HCT116 (cell line): Measurements from ENCODE around the gene MCM9. TPM values are rescaled to one million over a fixed set of nuclear protein-coding genes. Genes with fewer than 3 reads are reported as not detected.

Experiments used
- ATAC-seq: fragments of 200-7000 bp; cut with Tn5 transposase; 2 replicates; pipeline ENCODE4 v1.9.1; 2020; ENCODE audit warnings: mild to moderate bottlenecking, moderate library complexity
- BruUV-seq: library from RNA; stranded (reverse); fragments of 400-500 nt; replicated peaks from 2 replicates; lab custom pipeline; 2021; lab: Mats Ljungman, UMichigan
- CTCF ChIA-PET: fragments of 300-600 bp; sonication (Branson Sonifier 250); formaldehyde crosslinking; loops from one replicate; lab custom pipeline; 2021; ENCODE audit warnings: antibody characterized with exemption; lab: Charles Lee
- POLR2A ChIA-PET: fragments of 300-600, 350-600 bp; sonication (Branson Sonifier 250); formaldehyde crosslinking; loops from one replicate; lab custom pipeline; 2021; ENCODE audit warnings: antibody characterized with exemption; lab: Charles Lee
- RAD21 ChIA-PET, 2 experiments: fragments of 300-600 bp; sonication (Branson Sonifier 250); formaldehyde crosslinking; loops; one replicate each; lab custom pipeline; 2023; ENCODE audit warnings: low total read pairs in 2 of 2; ENCODE audit not compliant: uncharacterized antibody in 2 of 2, unreplicated experiment in 2 of 2, low non-redundant PET in 1 of 2; lab: Charles Lee
- DNase-seq: peaks from one replicate; pipeline ENCODE4 v3.0.0-alpha.2; 2010; ENCODE audit warnings: low read depth, low spot score
- H2AFZ ChIP-seq: fragments of 200-600 bp; shearing (Covaris generic), sonication (generic); 2 replicates; pipeline ENCODE4 v1.6.1; 2017; ENCODE audit warnings: low read depth, mixed run types, mixed read lengths, antibody characterized with exemption, low read length; ENCODE audit not compliant: poor library complexity, severe bottlenecking
- H3K27ac ChIP-seq: 2 replicates; pipeline ENCODE4 v1.5.1; 2012; ENCODE audit warnings: low read depth, low read length
- H3K27me3 ChIP-seq: fragments of 200-600 bp; sonication (generic); 2 replicates; pipeline ENCODE4 v1.6.1; 2016; ENCODE audit warnings: mixed run types, low read length, mixed read lengths; ENCODE audit not compliant: insufficient read depth
- H3K36me3 ChIP-seq, 2 experiments: fragments of 200-500 bp in 1 of 2; fragments of 200-600 bp in 1 of 2; sonication (Bioruptor generic) in 1 of 2; sonication (generic) in 1 of 2; 2 replicates each; pipeline versions ENCODE4 v1.5.1 to v1.6.1; 2014 to 2016; ENCODE audit warnings: low read length in 2 of 2, inconsistent platforms in 1 of 2, mixed read lengths in 1 of 2, mixed run types in 1 of 2; ENCODE audit not compliant: insufficient read depth in 2 of 2, control insufficient read depth in 1 of 2
- H3K4me1 ChIP-seq, 2 experiments: fragments of 200-600 bp in 1 of 2; sonication (generic) in 1 of 2; 2 replicates each; pipeline versions ENCODE4 v1.5.1 to v1.6.1; 2012 to 2017; ENCODE audit warnings: low read length in 2 of 2, inconsistent platforms in 1 of 2, mild to moderate bottlenecking in 1 of 2, mixed read lengths in 1 of 2, mixed run types in 1 of 2, moderate library complexity in 1 of 2; ENCODE audit not compliant: insufficient read depth in 2 of 2, control insufficient read depth in 1 of 2
- H3K4me2 ChIP-seq: fragments of 200-600 bp; sonication (generic); 2 replicates; pipeline ENCODE4 v1.6.1; 2017; ENCODE audit warnings: mixed run types, low read length, mixed read lengths
- H3K4me3 ChIP-seq, 2 experiments: fragments of 200-600 bp in 1 of 2; sonication (generic) in 1 of 2; replicated peaks in 1 of 2; 2 replicates each; pipeline ENCODE4 v1.5.1; 2011 to 2016; ENCODE audit warnings: low read length in 2 of 2, control low read depth in 1 of 2, low read depth in 1 of 2, mild to moderate bottlenecking in 1 of 2, mixed read lengths in 1 of 2, mixed run types in 1 of 2
- H3K79me2 ChIP-seq: fragments of 200-600 bp; sonication (generic); 2 replicates; pipeline ENCODE4 v1.6.1; 2017; ENCODE audit warnings: mild to moderate bottlenecking, mixed run types, low read length, moderate library complexity, mixed read lengths; ENCODE audit not compliant: insufficient read depth
- H3K9ac ChIP-seq: fragments of 200-600 bp; sonication (generic); 2 replicates; pipeline ENCODE4 v1.6.1; 2016; ENCODE audit warnings: low read length, mixed read lengths
- H3K9me2 ChIP-seq: fragments of 200-600 bp; sonication (generic), shearing (Covaris generic); 2 replicates; pipeline ENCODE4 v1.6.1; 2017; ENCODE audit warnings: mixed run types, mild to moderate bottlenecking, moderate library complexity; ENCODE audit not compliant: insufficient read depth
- H3K9me3 ChIP-seq, 2 experiments: fragments of 200-500 bp in 1 of 2; fragments of 200-600 bp in 1 of 2; sonication (Bioruptor generic) in 1 of 2; sonication (generic) in 1 of 2; 2 replicates each; pipeline ENCODE4 v1.6.1; 2014 to 2017; ENCODE audit warnings: low read length in 2 of 2, mixed read lengths in 2 of 2, inconsistent platforms in 1 of 2, low read depth in 1 of 2, mild to moderate bottlenecking in 1 of 2, mixed run types in 1 of 2, moderate library complexity in 1 of 2; ENCODE audit not compliant: control insufficient read depth in 1 of 2, insufficient read depth in 1 of 2
- H4K20me1 ChIP-seq: fragments of 200-600 bp; sonication (generic), shearing (Covaris generic); 2 replicates; pipeline ENCODE4 v1.6.1; 2017; ENCODE audit warnings: mixed run types, mild to moderate bottlenecking, moderate library complexity; ENCODE audit not compliant: insufficient read depth
- CEBPB ChIP-seq: IDR thresholded peaks from 2 replicates; pipeline ENCODE4 v1.6.1; 2012; ENCODE audit warnings: low read depth
- EGR1 ChIP-seq: IDR thresholded peaks from 2 replicates; pipeline ENCODE4 v1.6.1; 2012; ENCODE audit warnings: low read depth
- ELF1 ChIP-seq: IDR thresholded peaks from 2 replicates; pipeline ENCODE4 v1.6.1; 2012; ENCODE audit warnings: low read depth, borderline replicate concordance
- EZH2phosphoT487 ChIP-seq: fragments of 200-600 bp; IDR thresholded peaks from 2 replicates; pipeline ENCODE4 v1.6.1; 2018; ENCODE audit warnings: antibody characterized with exemption, borderline replicate concordance
- FOSL1 ChIP-seq: IDR thresholded peaks from 2 replicates; pipeline ENCODE4 v1.6.1; 2012; ENCODE audit warnings: low read depth
- JUND ChIP-seq: IDR thresholded peaks from 2 replicates; pipeline ENCODE4 v1.6.1; 2012
- RAD21 ChIP-seq: IDR thresholded peaks from 2 replicates; pipeline ENCODE4 v1.6.1; 2012; ENCODE audit warnings: low read depth, mild to moderate bottlenecking
- SP1 ChIP-seq: IDR thresholded peaks from 2 replicates; pipeline ENCODE4 v1.6.1; 2012; ENCODE audit warnings: low read depth
- SRF ChIP-seq: IDR thresholded peaks from 2 replicates; pipeline ENCODE4 v1.6.1; 2012; ENCODE audit warnings: low read depth
- ZFX ChIP-seq: fragments of 450-650 bp; IDR thresholded peaks from 2 replicates; pipeline ENCODE4 v1.6.1; 2017
- intact Hi-C: fragments of 100-400 bp; cut with micrococcal nuclease; formaldehyde crosslinking; loops from 2 replicates; pipeline ENCODE4 v1.10.0; 2022
- total RNA-seq: library from RNA; stranded (reverse); gene quantifications from one replicate; pipeline ENCODE4 v1.2.1, GENCODE V29; 2021; ENCODE audit not compliant: unreplicated experiment
- TF ChIP-seq, protein P1 (sequence below): IDR thresholded peaks from 2 replicates; pipeline ENCODE4 v1.6.1; 2012
- TF ChIP-seq, protein P2 (sequence below): IDR thresholded peaks from 2 replicates; pipeline ENCODE4 v1.6.1; 2012; ENCODE audit warnings: low read depth

MCM9 gene
- total RNA-seq, 1 experiment from 2014 or later = 13.6 TPM

DNA sequence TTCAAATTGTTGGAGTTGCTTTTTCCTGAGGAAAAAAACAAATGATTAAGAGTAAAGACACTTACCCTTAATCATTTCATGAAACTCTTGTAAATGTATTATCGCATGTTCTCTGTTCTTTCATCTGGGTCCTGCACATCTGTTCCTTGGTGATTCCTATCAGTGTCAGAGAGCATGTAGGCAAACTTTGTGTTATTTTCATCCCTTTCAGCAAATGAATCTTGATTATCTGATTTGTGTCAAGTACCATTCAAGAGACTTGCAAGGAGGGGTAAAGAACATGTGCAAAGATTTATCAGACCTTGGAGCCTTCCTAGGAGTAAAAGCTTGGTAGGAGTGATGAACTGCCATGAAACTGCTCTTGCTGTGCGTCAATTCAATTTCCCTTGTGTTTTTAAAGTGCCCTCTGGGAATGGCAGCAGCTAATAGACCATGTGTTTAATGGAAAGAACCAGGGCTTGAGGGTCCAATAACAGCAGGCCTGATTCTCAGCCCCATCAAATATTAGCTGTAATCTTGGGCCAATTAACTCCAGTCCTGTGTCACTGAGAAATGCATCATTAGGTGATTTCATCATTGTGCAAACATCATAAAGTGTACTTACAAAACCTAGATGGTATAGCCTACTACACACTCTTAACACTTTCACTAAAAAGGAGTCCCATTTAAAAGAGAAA, 164.7 kb downstream of the MCM9 start:
- ChIA-PET RAD21 (no interaction called here), POLR2A (interaction anchor here (0.7 kb wide), 1 partner anchor 9 kb away, joined by 3 read pairs; no protein-coding TSS in a partner anchor), CTCF (interaction anchor here (0.6 kb wide), 1 partner anchor 9 kb away, joined by 3 read pairs; no protein-coding TSS in a partner anchor)
- H3K27me3 ChIP-seq = no peaks in the 10 kb centered on the region
- ATAC-seq = no peak
- no peaks in the 10 kb centered on the region for H3K79me2 ChIP-seq
- no peak overlapping the region for H2AFZ ChIP-seq
- no peak overlapping the region for H3K4me2 ChIP-seq
- H3K4me3 ChIP-seq = no peak overlapping the region
- intact Hi-C loops = no loop called here
- no peak for TF ChIP-seq JUND
- TF ChIP-seq SP1 = no peak
- TF ChIP-seq EZH2phosphoT487 = no peak
- no peak for TF ChIP-seq CEBPB
- TF ChIP-seq, protein P1, sequence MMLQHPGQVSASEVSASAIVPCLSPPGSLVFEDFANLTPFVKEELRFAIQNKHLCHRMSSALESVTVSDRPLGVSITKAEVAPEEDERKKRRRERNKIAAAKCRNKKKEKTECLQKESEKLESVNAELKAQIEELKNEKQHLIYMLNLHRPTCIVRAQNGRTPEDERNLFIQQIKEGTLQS = no peak
- H3K9me2 ChIP-seq = no peaks in the 10 kb centered on the region
- H3K9me3 ChIP-seq = no peaks in the 10 kb centered on the region
- no peaks in the 10 kb centered on the region for H3K36me3 ChIP-seq
- no peak for DNase-seq
- no TSS peak for BruUV-seq
- H3K27ac ChIP-seq = no peak overlapping the region
- H3K9ac ChIP-seq = no peak overlapping the region
- no peaks in the 10 kb centered on the region for H4K20me1 ChIP-seq
- H3K4me1 ChIP-seq = no peaks in the 10 kb centered on the region

DNA sequence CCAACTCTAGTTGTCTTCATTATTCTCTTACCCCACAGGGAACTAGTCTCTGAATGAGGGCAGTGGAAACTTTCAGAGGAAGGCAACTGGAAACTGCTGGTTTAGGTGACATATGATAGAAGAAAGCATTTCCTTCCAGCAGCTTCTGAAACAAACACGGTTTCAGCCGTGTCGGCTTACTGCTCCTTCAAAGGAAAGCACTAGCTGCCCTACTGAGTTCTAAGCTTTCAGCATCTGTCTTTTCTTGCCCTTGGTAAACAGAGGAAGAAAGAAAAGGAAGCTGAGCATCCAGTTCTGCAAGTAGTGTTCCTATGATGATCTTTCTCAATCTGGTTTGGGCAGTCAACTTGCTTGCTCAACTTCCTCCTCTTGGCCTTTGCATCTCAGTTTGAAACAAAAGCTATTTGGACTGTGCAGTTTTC, 166.0 kb downstream of the MCM9 start:
- Histone ChIP-seq H3K9ac (no peak overlapping the region), H3K9me2 (no peaks in the 10 kb centered on the region), H3K4me2 (no peak overlapping the region), H3K27ac (no peak overlapping the region), H4K20me1 (no peaks in the 10 kb centered on the region), H3K4me1 (no peaks in the 10 kb centered on the region), H3K79me2 (no peaks in the 10 kb centered on the region), H2AFZ (no peak overlapping the region), H3K9me3 (no peaks in the 10 kb centered on the region), H3K36me3 (no peaks in the 10 kb centered on the region), H3K27me3 (no peaks in the 10 kb centered on the region)
- no TSS peak for BruUV-seq
- RAD21 ChIA-PET = no interaction called here
- no peak for DNase-seq
- CTCF ChIA-PET = no interaction called here
- no peak for ATAC-seq
- TF ChIP-seq, protein P1 = no peak
- TF ChIP-seq, protein P2, sequence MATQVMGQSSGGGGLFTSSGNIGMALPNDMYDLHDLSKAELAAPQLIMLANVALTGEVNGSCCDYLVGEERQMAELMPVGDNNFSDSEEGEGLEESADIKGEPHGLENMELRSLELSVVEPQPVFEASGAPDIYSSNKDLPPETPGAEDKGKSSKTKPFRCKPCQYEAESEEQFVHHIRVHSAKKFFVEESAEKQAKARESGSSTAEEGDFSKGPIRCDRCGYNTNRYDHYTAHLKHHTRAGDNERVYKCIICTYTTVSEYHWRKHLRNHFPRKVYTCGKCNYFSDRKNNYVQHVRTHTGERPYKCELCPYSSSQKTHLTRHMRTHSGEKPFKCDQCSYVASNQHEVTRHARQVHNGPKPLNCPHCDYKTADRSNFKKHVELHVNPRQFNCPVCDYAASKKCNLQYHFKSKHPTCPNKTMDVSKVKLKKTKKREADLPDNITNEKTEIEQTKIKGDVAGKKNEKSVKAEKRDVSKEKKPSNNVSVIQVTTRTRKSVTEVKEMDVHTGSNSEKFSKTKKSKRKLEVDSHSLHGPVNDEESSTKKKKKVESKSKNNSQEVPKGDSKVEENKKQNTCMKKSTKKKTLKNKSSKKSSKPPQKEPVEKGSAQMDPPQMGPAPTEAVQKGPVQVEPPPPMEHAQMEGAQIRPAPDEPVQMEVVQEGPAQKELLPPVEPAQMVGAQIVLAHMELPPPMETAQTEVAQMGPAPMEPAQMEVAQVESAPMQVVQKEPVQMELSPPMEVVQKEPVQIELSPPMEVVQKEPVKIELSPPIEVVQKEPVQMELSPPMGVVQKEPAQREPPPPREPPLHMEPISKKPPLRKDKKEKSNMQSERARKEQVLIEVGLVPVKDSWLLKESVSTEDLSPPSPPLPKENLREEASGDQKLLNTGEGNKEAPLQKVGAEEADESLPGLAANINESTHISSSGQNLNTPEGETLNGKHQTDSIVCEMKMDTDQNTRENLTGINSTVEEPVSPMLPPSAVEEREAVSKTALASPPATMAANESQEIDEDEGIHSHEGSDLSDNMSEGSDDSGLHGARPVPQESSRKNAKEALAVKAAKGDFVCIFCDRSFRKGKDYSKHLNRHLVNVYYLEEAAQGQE = no peak
- no peak for TF ChIP-seq SRF
- TF ChIP-seq RAD21 = no peak
- no peak for TF ChIP-seq ELF1
- TF ChIP-seq SP1 = no peak
- no peak for TF ChIP-seq EGR1
- TF ChIP-seq FOSL1 = no peak
- TF ChIP-seq ZFX = no peak
- no peak for TF ChIP-seq CEBPB
- TF ChIP-seq, all 23 proteins: peak for 0
- POLR2A ChIA-PET = no interaction called here
- no peak overlapping the region for H3K4me3 ChIP-seq
- intact Hi-C loops = no loop called here
